Suprapubic skin (tissue), 4 donors: ENCODE measurements around the gene NME3.

Experiments
- EP300 ChIP-seq: sonication (generic); formaldehyde crosslinking; IDR thresholded peaks from one replicate; pipeline ENCODE4 v1.6.1; 2017; ENCODE audit warnings: antibody characterized with exemption
- POLR2AphosphoS5 ChIP-seq, 3 donors: sonication (generic); formaldehyde crosslinking; IDR thresholded peaks; one replicate each; pipeline ENCODE4 v1.6.1; 2017; ENCODE audit warnings: antibody characterized with exemption in 3 of 3

DNA sequence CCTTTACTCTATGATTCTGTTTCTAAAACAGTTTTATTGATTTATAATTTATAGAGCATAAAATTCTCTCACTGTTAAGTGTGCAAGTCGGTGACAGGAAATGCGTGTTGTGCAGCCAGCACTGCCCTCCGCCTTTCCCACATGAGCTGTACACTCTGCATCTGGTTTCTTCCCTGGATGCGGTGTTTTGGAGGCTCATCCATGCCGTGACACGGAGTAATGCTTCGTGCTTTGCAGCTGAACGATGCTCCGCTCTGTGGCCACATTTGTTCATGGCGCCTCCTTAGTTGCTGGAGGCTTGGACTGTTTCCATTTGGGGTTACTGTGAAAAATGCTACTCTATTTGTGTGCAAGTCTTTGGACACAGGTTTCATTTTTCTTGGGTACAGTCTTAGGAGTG, 29.4 kb upstream of the NME3 start:
- TF ChIP-seq EP300: no peak
- no peak for TF ChIP-seq POLR2AphosphoS5 (IDR thresholded peaks at IDR 0.05)
